CD4-positive, CD25-positive, alpha-beta regulatory T cell (primary cell): Measurements from ENCODE around the gene VGF. TPM values are rescaled to one million over a fixed set of nuclear protein-coding genes. Genes with fewer than 3 reads are reported as not detected.

Experiments
- ATAC-seq, 2 donors: fragments of 150-1000 bp; cut with Tn5 transposase; one replicate each; pipeline ENCODE4 v1.10.0; 2021; ENCODE audit warnings: low read depth in 2 of 2, moderate number of reproducible peaks in 2 of 2, moderate library complexity in 1 of 2
- DNase-seq, 3 donors: peaks; one replicate each; pipeline versions ENCODE4 v3.0.0 to v3.0.0-alpha.2; 2012 to 2022; ENCODE audit warnings: mixed read lengths in 1 of 3
- H3K27ac ChIP-seq: one replicate; pipeline ENCODE4 v1.7.0; 2013; ENCODE audit warnings: mild to moderate bottlenecking, low read length; ENCODE audit not compliant: insufficient read depth, poor library complexity, severe bottlenecking
- H3K27me3 ChIP-seq: one replicate; pipeline ENCODE4 v1.7.0; 2013; ENCODE audit warnings: low read length; ENCODE audit not compliant: control insufficient read depth, insufficient read depth
- H3K36me3 ChIP-seq: one replicate; pipeline ENCODE4 v1.7.0; 2013; ENCODE audit warnings: mild to moderate bottlenecking, low read length, moderate library complexity; ENCODE audit not compliant: control insufficient read depth, insufficient read depth
- H3K4me1 ChIP-seq: 2 replicates; pipeline ENCODE4 v1.7.0; 2013; ENCODE audit warnings: mild to moderate bottlenecking, low read length; ENCODE audit not compliant: insufficient read depth, control insufficient read depth, poor library complexity, severe bottlenecking
- H3K4me3 ChIP-seq: one replicate; pipeline ENCODE4 v1.7.0; 2013; ENCODE audit warnings: low read depth, mild to moderate bottlenecking, low read length, moderate library complexity
- H3K9me3 ChIP-seq, 2 experiments: 1 replicate in 1 of 2; 2 replicates in 1 of 2; pipeline ENCODE4 v1.7.0; 2013; ENCODE audit warnings: low read length in 2 of 2, mild to moderate bottlenecking in 1 of 2, moderate library complexity in 1 of 2; ENCODE audit not compliant: control insufficient read depth in 2 of 2
- H3K27ac Mint-ChIP-seq, 3 donors: one replicate each; pipeline ENCODE4 v1.8.0; 2020 to 2022; ENCODE audit warnings: mild to moderate bottlenecking in 3 of 3, mixed read lengths in 3 of 3, moderate library complexity in 2 of 3
- H3K27me3 Mint-ChIP-seq: one replicate; pipeline ENCODE4 v1.8.0; 2022; ENCODE audit warnings: mild to moderate bottlenecking, mixed read lengths
- H3K36me3 Mint-ChIP-seq: one replicate; pipeline ENCODE4 v1.8.0; 2020; ENCODE audit warnings: mixed read lengths
- H3K4me1 Mint-ChIP-seq, 4 donors: one replicate each; pipeline ENCODE4 v1.8.0; 2020 to 2022; ENCODE audit warnings: mixed read lengths in 4 of 4, mild to moderate bottlenecking in 1 of 4
- H3K4me3 Mint-ChIP-seq, 4 donors: one replicate each; pipeline ENCODE4 v1.8.0; 2020 to 2022; ENCODE audit warnings: mild to moderate bottlenecking in 4 of 4, mixed read lengths in 4 of 4, moderate library complexity in 3 of 4
- H3K9me3 Mint-ChIP-seq, 7 donors: one replicate each; pipeline ENCODE4 v1.8.0; 2020 to 2022; ENCODE audit warnings: mixed read lengths in 7 of 7, mild to moderate bottlenecking in 3 of 7, moderate library complexity in 2 of 7
- polyA plus RNA-seq, 4 donors: library from polyadenylated mRNA; unstranded; fragments of 300-500 nt; fragmentation: Illumina TruSeq; gene quantifications; one replicate each; pipeline ENCODE4 v1.2.3, GENCODE V29; 2021
- total RNA-seq: library from RNA; stranded (reverse); gene quantifications from one replicate; pipeline ENCODE4 v1.2.3, GENCODE V29; 2022

The VGF gene
- total and polyA plus RNA-seq, 5 donors from 2014 or later, result not detected

DNA sequence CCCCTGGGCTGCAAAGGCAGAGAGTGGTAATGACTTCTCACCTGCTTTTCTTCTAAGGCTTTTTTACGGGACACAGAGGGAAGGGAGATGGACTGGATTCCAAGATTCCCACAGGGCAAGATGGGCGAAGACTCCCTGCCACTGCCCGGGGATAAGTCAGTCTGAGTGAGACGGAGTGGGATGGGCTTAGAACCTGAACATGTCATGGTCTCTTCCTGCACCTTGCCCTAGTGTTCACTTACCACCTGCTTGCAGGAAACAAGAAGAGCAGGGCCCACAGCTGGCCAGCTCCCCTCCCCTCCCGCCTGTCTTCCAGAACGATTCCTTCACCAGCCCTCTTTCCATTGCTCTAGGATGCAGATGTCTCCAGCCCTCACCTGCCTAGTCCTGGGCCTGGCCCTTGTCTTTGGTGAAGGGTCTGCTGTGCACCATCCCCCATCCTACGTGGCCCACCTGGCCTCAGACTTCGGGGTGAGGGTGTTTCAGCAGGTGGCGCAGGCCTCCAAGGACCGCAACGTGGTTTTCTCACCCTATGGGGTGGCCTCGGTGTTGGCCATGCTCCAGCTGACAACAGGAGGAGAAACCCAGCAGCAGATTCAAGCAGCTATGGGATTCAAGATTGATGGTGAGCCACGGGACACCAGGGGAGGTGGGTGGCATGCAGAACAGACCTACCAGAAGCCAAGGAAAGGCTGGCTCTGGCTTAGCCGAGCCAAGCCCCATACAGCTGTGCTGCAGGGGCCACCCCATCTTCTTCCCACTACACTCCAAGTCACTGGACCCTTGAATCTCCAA lies 37.1 kb downstream of the VGF start:
- peaks cover 9% of the 10 kb centered on the region for H3K27me3 ChIP-seq
- H3K36me3 ChIP-seq, result no peaks in the 10 kb centered on the region
- H3K4me1 ChIP-seq, result peaks cover 10% of the 10 kb centered on the region
- Mint-ChIP-seq H3K4me1 (peaks cover 0 to 25% (median 10%) of the 10 kb centered on the region in 4 donors), H3K4me3 (no peak overlapping the region), H3K27ac (no peak overlapping the region), H3K9me3 (peaks cover 0 to 2% (median 0%) of the 10 kb centered on the region in 7 donors), H3K27me3 (peaks cover 42% of the 10 kb centered on the region), H3K36me3 (no peaks in the 10 kb centered on the region)
- no peak overlapping the region for H3K27ac ChIP-seq
- ATAC-seq, result no peak
- H3K9me3 ChIP-seq, result no peaks in the 10 kb centered on the region
- no peak for DNase-seq
- no peak overlapping the region for H3K4me3 ChIP-seq

DNA sequence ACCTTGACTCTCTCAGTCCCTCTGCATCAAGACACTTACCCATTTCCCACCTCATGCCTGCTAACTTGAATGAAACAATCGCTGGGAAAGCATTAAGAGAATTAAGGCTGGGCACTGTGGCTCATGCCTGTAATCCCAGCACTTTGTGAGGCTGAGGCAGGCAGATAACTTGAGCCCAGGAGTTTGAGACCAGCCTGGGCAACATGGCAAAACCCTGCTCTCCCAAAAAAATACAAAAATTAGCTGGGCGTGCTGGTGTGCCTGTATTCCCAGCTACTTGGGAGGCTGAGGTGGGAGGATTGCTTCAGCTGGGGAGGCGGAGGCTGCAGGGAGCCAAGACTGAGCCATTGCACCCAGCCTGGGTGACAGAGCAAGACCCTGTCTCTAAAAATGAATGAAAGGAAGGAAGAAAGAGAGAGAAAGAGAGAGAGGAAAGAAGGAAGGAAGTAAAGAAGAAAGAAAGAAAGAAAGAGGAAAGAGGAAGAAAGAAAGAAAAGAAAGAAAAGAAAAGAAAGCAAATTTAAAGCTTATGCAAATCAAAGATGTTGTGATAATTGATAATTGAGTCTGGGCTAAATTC lies 37.8 kb downstream of the VGF start:
- peak overlapping the region in 2 of 3 donors; percentile 38 to 76 for H3K27ac Mint-ChIP-seq
- peaks cover 0 to 25% (median 10%) of the 10 kb centered on the region in 4 donors for H3K4me1 Mint-ChIP-seq
- no peak for DNase-seq
- H3K36me3 Mint-ChIP-seq, result no peaks in the 10 kb centered on the region
- H3K27ac ChIP-seq, result no peak overlapping the region
- ATAC-seq, result no peak
- peak overlapping the region in 2 of 4 donors; percentile 33 to 79 for H3K4me3 Mint-ChIP-seq
- peaks cover 0 to 2% (median 0%) of the 10 kb centered on the region in 7 donors for H3K9me3 Mint-ChIP-seq
- H3K36me3 ChIP-seq, result no peaks in the 10 kb centered on the region
- peaks cover 11% of the 10 kb centered on the region for H3K27me3 ChIP-seq
- H3K27me3 Mint-ChIP-seq, result peaks cover 49% of the 10 kb centered on the region
- no peaks in the 10 kb centered on the region for H3K9me3 ChIP-seq
- no peak overlapping the region for H3K4me3 ChIP-seq
- peaks cover 10% of the 10 kb centered on the region for H3K4me1 ChIP-seq

DNA sequence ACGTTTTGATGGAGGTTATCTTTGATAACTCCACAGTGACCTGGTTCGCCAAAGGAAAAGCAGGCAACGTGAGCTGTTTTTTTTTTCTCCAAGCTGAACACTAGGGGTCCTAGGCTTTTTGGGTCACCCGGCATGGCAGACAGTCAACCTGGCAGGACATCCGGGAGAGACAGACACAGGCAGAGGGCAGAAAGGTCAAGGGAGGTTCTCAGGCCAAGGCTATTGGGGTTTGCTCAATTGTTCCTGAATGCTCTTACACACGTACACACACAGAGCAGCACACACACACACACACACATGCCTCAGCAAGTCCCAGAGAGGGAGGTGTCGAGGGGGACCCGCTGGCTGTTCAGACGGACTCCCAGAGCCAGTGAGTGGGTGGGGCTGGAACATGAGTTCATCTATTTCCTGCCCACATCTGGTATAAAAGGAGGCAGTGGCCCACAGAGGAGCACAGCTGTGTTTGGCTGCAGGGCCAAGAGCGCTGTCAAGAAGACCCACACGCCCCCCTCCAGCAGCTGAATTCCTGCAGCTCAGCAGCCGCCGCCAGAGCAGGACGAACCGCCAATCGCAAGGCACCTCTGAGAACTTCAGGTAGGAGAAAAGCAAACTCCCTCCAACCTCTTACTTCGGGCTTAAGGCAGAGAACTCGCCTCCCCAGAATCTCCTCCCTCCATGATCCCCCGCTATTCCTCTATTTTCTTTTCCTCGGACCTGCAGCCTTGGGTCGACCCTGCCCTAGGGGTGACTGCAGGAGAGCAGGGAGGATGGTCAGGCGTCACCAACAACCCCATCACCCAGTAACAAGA lies 38.5 kb downstream of the VGF start, which contains the start of gene SERPINE1:
TSS of gene SERPINE1 (plus strand) at position 454 of the 809 bp plus-strand sequence. CDS start 1,290 bp downstream, outside the sequence.
- peaks cover 0 to 25% (median 12%) of the 10 kb centered on the region in 4 donors for H3K4me1 Mint-ChIP-seq
- H3K9me3 Mint-ChIP-seq, result peaks cover 0 to 2% (median 0%) of the 10 kb centered on the region in 7 donors
- H3K27ac Mint-ChIP-seq, result peak within 1 kb of the TSS in 2 of 3 donors; percentile 56 to 76
- H3K4me3 Mint-ChIP-seq, result peak within 1 kb of the TSS; percentile 7 to 79 (median 40)
- ATAC-seq, result peak; percentile 80 to 81
- Histone ChIP-seq H3K27ac (no peak within 1 kb of the TSS), H3K9me3 (no peaks in the 10 kb centered on the region), H3K36me3 (no peaks in the 10 kb centered on the region), H3K4me1 (peaks cover 10% of the 10 kb centered on the region), H3K27me3 (peaks cover 12% of the 10 kb centered on the region), H3K4me3 (peak within 1 kb of the TSS; percentile 30)
- DNase-seq, result peak in 2 of 3 donors; percentile 21 to 78
- H3K36me3 Mint-ChIP-seq, result no peaks in the 10 kb centered on the region
- H3K27me3 Mint-ChIP-seq, result peaks cover 55% of the 10 kb centered on the region

DNA sequence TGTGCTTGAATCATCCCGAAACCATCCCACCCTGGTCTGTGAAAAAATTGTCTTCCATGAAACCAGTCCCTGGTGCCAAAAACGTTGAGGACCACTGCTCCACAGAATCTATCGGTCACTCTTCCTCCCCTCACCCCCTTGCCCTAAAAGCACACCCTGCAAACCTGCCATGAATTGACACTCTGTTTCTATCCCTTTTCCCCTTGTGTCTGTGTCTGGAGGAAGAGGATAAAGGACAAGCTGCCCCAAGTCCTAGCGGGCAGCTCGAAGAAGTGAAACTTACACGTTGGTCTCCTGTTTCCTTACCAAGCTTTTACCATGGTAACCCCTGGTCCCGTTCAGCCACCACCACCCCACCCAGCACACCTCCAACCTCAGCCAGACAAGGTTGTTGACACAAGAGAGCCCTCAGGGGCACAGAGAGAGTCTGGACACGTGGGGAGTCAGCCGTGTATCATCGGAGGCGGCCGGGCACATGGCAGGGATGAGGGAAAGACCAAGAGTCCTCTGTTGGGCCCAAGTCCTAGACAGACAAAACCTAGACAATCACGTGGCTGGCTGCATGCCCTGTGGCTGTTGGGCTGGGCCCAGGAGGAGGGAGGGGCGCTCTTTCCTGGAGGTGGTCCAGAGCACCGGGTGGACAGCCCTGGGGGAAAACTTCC lies 39.2 kb downstream of the VGF start:
- Histone ChIP-seq H3K9me3 (no peaks in the 10 kb centered on the region), H3K4me3 (peak overlapping the region; percentile 30), H3K27me3 (peaks cover 12% of the 10 kb centered on the region), H3K4me1 (peaks cover 10% of the 10 kb centered on the region), H3K27ac (no peak overlapping the region), H3K36me3 (no peaks in the 10 kb centered on the region)
- Mint-ChIP-seq H3K4me1 (peaks cover 0 to 25% (median 13%) of the 10 kb centered on the region in 4 donors), H3K27me3 (peaks cover 59% of the 10 kb centered on the region), H3K4me3 (peak overlapping the region in 1 of 4 donors; percentile 7), H3K9me3 (peaks cover 0 to 2% (median 0%) of the 10 kb centered on the region in 7 donors), H3K36me3 (no peaks in the 10 kb centered on the region), H3K27ac (no peak overlapping the region)
- DNase-seq, result no peak
- ATAC-seq, result no peak

DNA sequence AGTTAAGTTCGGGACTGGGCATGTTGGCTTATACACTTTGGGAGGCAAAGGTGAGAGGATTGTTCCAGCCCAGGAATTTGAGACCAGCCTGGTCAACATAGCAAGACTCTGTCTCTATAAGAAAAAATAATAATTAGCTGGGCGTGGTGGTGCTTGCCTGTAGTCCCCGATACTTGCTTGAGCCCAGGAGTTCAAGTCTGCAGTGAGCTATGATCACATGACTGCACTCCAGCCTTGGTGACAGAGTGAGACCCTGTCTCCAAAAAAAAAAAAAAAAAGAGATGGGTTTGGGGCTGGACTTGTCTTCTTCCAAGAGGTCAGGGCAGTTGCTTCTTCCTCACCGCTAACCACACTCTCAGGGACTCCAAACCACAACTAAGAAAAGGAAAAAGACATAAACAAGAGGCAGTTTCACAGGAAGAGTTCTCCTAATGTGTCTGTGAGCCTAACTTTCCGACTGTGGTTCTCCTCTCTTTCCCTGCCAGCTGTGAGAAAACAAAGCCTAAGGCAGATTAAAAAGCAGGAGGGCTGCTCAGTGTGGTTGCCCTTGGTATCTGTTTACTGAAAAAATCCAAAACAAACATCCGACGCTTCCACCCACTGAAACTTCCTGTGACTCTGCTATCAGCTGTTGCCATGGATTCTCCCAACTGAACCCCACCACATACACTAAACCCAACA lies 40.9 kb downstream of the VGF start:
- H3K4me3 Mint-ChIP-seq, result no peak overlapping the region
- H3K4me1 Mint-ChIP-seq, result peaks cover 0 to 25% (median 13%) of the 10 kb centered on the region in 4 donors
- no peak overlapping the region for H3K27ac ChIP-seq
- H3K9me3 ChIP-seq, result no peaks in the 10 kb centered on the region
- DNase-seq (no peak), ATAC-seq (no peak)
- peaks cover 0 to 3% (median 0%) of the 10 kb centered on the region in 7 donors for H3K9me3 Mint-ChIP-seq
- peaks cover 56% of the 10 kb centered on the region for H3K27me3 Mint-ChIP-seq
- no peaks in the 10 kb centered on the region for H3K36me3 ChIP-seq
- no peaks in the 10 kb centered on the region for H3K36me3 Mint-ChIP-seq
- H3K27ac Mint-ChIP-seq, result no peak overlapping the region
- H3K27me3 ChIP-seq, result peaks cover 12% of the 10 kb centered on the region
- H3K4me3 ChIP-seq, result no peak overlapping the region
- peaks cover 10% of the 10 kb centered on the region for H3K4me1 ChIP-seq

DNA sequence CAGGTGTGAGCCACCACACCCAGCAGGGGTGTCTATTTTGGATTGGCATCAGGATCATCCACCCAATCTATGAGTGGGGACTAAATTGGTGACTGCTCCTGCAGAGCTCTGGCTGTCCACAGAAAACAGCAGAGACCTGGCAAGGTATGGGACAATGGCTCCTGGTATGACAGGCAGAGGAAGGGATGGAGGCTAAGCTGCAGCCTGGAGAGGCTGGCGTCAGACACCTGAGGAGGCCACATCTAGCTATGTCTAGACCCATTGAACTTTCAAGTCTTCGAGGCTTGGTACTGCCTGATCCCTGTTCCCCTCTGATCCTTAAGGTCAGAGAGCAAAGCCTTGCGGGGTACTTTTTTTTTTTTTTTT lies 41.7 kb downstream of the VGF start:
- Mint-ChIP-seq H3K4me1 (peaks cover 0 to 25% (median 13%) of the 10 kb centered on the region in 4 donors), H3K27me3 (peaks cover 56% of the 10 kb centered on the region), H3K36me3 (no peaks in the 10 kb centered on the region), H3K27ac (peak overlapping the region in 1 of 3 donors; percentile 43), H3K9me3 (peaks cover 0 to 4% (median 0%) of the 10 kb centered on the region in 7 donors), H3K4me3 (no peak overlapping the region)
- Histone ChIP-seq H3K4me3 (no peak overlapping the region), H3K36me3 (no peaks in the 10 kb centered on the region), H3K27me3 (peaks cover 12% of the 10 kb centered on the region), H3K9me3 (no peaks in the 10 kb centered on the region), H3K4me1 (peaks cover 10% of the 10 kb centered on the region), H3K27ac (no peak overlapping the region)
- ATAC-seq (no peak), DNase-seq (no peak)
